Measurements from ENCODE around the gene LTO1. TPM values are rescaled to one million over a fixed set of nuclear protein-coding genes. Genes with fewer than 3 reads are reported as not detected.

LTO1 gene
- total and polyA plus RNA-seq, 10 of the 15 experiments (the other 5 are each of a cell fraction or from before 2014, with no cell fraction given) = 2.6 to 27.5 (median 14.4) TPM

DNA sequence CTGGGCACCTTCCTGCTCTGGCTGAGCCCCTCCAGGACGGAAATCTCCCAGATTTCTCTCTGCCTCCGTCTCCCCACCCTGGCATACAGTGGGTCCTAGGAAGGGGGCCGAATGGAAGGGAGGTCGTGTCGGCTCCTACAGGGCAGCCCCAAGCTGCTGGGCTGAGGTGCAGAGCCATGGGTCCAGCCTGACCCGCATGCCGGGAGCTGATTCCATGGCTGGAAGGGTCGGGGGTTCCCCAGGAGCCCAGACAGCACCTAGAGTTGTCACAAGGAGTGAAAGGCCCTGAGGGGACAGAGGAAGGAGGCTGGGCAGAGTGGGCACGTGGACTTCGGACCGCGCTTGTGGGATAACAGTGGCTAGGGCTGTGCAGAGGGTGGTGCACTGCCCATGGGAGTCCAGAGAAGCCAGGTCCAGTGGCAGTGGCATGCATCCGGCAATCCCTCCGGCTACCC is 17.7 kb downstream of the LTO1 start:
- DNase-seq (ENCODE audit: low read depth, low spot score) (no peak), ATAC-seq (no peak), FAIRE-seq (no peak)
- no peak overlapping the region for H3K4me2 ChIP-seq (ENCODE audit: control insufficient read depth, insufficient read depth)
- ChIA-PET CTCF (no interaction called here), SMC1A (ENCODE audit: uncharacterized antibody, unreplicated experiment) (no interaction called here), RAD21 (ENCODE audit: unreplicated experiment) (no interaction called here), POLR2A (no interaction called here)
- H3K4me3 ChIP-seq = no peak overlapping the region
- TF ChIP-seq NFYA (IDR thresholded peaks at IDR 0.05; ENCODE audit: borderline replicate concordance, low read depth, low read length) = no peak
- TF ChIP-seq IRF4 (IDR thresholded peaks at IDR 0.05; ENCODE audit: low read depth, low read length) = no peak
- no peak for TF ChIP-seq ZBTB33 (IDR thresholded peaks at IDR 0.05)
- no peak for TF ChIP-seq CTCF (IDR thresholded peaks at IDR 0.05 in 2 of 3, conservative IDR thresholded peaks at IDR 0.05 in 1 of 3; ENCODE audit: control insufficient read depth in 2 of 3, extremely low read depth in 1 of 3, insufficient read depth in 1 of 3, low read depth in 3 of 3, low read length in 3 of 3)
- TF ChIP-seq, protein P1, sequence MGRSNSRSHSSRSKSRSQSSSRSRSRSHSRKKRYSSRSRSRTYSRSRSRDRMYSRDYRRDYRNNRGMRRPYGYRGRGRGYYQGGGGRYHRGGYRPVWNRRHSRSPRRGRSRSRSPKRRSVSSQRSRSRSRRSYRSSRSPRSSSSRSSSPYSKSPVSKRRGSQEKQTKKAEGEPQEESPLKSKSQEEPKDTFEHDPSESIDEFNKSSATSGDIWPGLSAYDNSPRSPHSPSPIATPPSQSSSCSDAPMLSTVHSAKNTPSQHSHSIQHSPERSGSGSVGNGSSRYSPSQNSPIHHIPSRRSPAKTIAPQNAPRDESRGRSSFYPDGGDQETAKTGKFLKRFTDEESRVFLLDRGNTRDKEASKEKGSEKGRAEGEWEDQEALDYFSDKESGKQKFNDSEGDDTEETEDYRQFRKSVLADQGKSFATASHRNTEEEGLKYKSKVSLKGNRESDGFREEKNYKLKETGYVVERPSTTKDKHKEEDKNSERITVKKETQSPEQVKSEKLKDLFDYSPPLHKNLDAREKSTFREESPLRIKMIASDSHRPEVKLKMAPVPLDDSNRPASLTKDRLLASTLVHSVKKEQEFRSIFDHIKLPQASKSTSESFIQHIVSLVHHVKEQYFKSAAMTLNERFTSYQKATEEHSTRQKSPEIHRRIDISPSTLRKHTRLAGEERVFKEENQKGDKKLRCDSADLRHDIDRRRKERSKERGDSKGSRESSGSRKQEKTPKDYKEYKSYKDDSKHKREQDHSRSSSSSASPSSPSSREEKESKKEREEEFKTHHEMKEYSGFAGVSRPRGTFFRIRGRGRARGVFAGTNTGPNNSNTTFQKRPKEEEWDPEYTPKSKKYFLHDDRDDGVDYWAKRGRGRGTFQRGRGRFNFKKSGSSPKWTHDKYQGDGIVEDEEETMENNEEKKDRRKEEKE (IDR thresholded peaks at IDR 0.05) = no peak
- TF ChIP-seq SKIL (IDR thresholded peaks at IDR 0.05; ENCODE audit: low read depth, poor library complexity, severe bottlenecking) = no peak
- TF ChIP-seq RAD21 (IDR thresholded peaks at IDR 0.05; ENCODE audit: insufficient read depth, low read depth, low read length) = no peak
- TF ChIP-seq MTA3 (IDR thresholded peaks at IDR 0.05; ENCODE audit: borderline replicate concordance, low read length) = no peak
- TF ChIP-seq ZSCAN29 (IDR thresholded peaks at IDR 0.05) = no peak
- TF ChIP-seq CREB1 (IDR thresholded peaks at IDR 0.05; ENCODE audit: low read depth) = no peak
- H3K27me3 ChIP-seq (replicated peaks in 1 of 2; ENCODE audit: control insufficient read depth in 2 of 2, insufficient read depth in 2 of 2, low read length in 1 of 2) = no peaks in the 10 kb centered on the region
- no peaks in the 10 kb centered on the region; the same call in 2 of the 3 replicates for H3K9me3 ChIP-seq (replicated peaks; ENCODE audit: control insufficient read depth, insufficient read depth, low read length)
- no peaks in the 10 kb centered on the region for H3K36me3 ChIP-seq (ENCODE audit: control insufficient read depth in 2 of 2, insufficient read depth in 2 of 2, low read length in 1 of 2)
- no peak overlapping the region for H2AFZ ChIP-seq (ENCODE audit: control insufficient read depth, low read depth, low read length)
- no peak overlapping the region for H3K27ac ChIP-seq (ENCODE audit: control insufficient read depth, insufficient read depth)
- no TSS peak for BruUV-seq (replicated peaks)
- no peaks in the 10 kb centered on the region for H3K4me1 ChIP-seq (ENCODE audit: control insufficient read depth, insufficient read depth, low read length)
- in situ Hi-C loops (cut with MboI) = no loop called here
- peaks cover 3% of the 10 kb centered on the region; the same call in 1 of the 2 replicates for H4K20me1 ChIP-seq (ENCODE audit: control insufficient read depth, insufficient read depth)
- intact Hi-C loops (cut with micrococcal nuclease; ENCODE audit: unreplicated experiment) = no loop called here
- 59% methylated on average over 13 of the region's 14 CpGs for WGBS (ENCODE audit: insufficient coverage, insufficient replicate concordance, low lambda C conversion rate, missing lambda C conversion rate)
- no peak overlapping the region for H3K9ac ChIP-seq (ENCODE audit: control insufficient read depth, insufficient read depth, low read length)
- no peaks in the 10 kb centered on the region for H3K79me2 ChIP-seq (ENCODE audit: control insufficient read depth, insufficient read depth, low read length)
